ENCODE data around the gene TICRR. TPM values are rescaled to one million over a fixed set of nuclear protein-coding genes. Genes with fewer than 3 reads are reported as not detected.
A peak's percentile ranks its signal among the peaks of the same experiment; 100 is the strongest.

Gene TICRR
- total and polyA plus RNA-seq, 4 experiments from 2014 or later = 0.07 to 0.14 (median 0.12) TPM; not detected in 1

GRCh38 chr15:89641053-89641452, 65.8 kb downstream of the TICRR start:
- no peaks in the 10 kb centered on the region for H3K4me1 Mint-ChIP-seq
- no peak overlapping the region for H3K27ac ChIP-seq (ENCODE audit: low read depth, low read length)

GRCh38 chr15:89642106-89642505, 66.8 kb downstream of the TICRR start:
- intact Hi-C loops (cut with micrococcal nuclease) = no loop called here
- H3K4me1 ChIP-seq (ENCODE audit: insufficient read depth, low read length) = no peaks in the 10 kb centered on the region
- no peak overlapping the region for H3K4me3 ChIP-seq (ENCODE audit: low read length in 2 of 2)
- H3K4me3 Mint-ChIP-seq = no peak overlapping the region
- H3K36me3 Mint-ChIP-seq = no peaks in the 10 kb centered on the region
- H3K4me1 Mint-ChIP-seq = peaks cover 0 to 2% (median under 1%) of the 10 kb centered on the region in 4 donors
- H3K36me3 ChIP-seq (ENCODE audit: insufficient read depth, low read length) = no peaks in the 10 kb centered on the region
- no peaks in the 10 kb centered on the region for H3K27me3 ChIP-seq (ENCODE audit: insufficient read depth, low read length)
- H3K27ac Mint-ChIP-seq = no peak overlapping the region
- H3K9me3 ChIP-seq (ENCODE audit: control insufficient read depth in 1 of 2, low read length in 2 of 2) = no peaks in the 10 kb centered on the region
- H3K27ac ChIP-seq (ENCODE audit: low read depth, low read length) = no peak overlapping the region
- POLR2A ChIA-PET (ENCODE audit: partially characterized antibody) = no interaction called here
- CTCF ChIA-PET (ENCODE audit: partially characterized antibody) = no interaction called here
- H3K27me3 Mint-ChIP-seq = peaks cover 1 to 2% of the 10 kb centered on the region in 2 donors
- no peak for DNase-seq
- no peaks in the 10 kb centered on the region for H3K9me3 Mint-ChIP-seq

More at GRCh38 chr15:89641053-89641452, 65.8 kb downstream of the TICRR start:
- Histone ChIP-seq H3K9me3 (ENCODE audit: control insufficient read depth in 1 of 2, low read length in 2 of 2) (no peaks in the 10 kb centered on the region), H3K4me1 (ENCODE audit: insufficient read depth, low read length) (no peaks in the 10 kb centered on the region), H3K4me3 (ENCODE audit: low read length in 2 of 2) (no peak overlapping the region), H3K36me3 (ENCODE audit: insufficient read depth, low read length) (no peaks in the 10 kb centered on the region), H3K27me3 (ENCODE audit: insufficient read depth, low read length) (no peaks in the 10 kb centered on the region)
- no peak overlapping the region for H3K27ac Mint-ChIP-seq
- intact Hi-C loops (cut with micrococcal nuclease) = no loop called here
- ChIA-PET POLR2A (ENCODE audit: partially characterized antibody) (no interaction called here), CTCF (ENCODE audit: partially characterized antibody) (no interaction called here)
- no peaks in the 10 kb centered on the region for H3K36me3 Mint-ChIP-seq
- DNase-seq = no peak
- no peaks in the 10 kb centered on the region for H3K27me3 Mint-ChIP-seq
- H3K4me3 Mint-ChIP-seq = no peak overlapping the region
- no peaks in the 10 kb centered on the region for H3K9me3 Mint-ChIP-seq

GRCh38 chr15:89645680-89646079, 70.4 kb downstream of the TICRR start:
- no peaks in the 10 kb centered on the region for H3K27me3 ChIP-seq (ENCODE audit: insufficient read depth, low read length)
- no peaks in the 10 kb centered on the region for H3K4me1 ChIP-seq (ENCODE audit: insufficient read depth, low read length)
- DNase-seq = no peak
- no peaks in the 10 kb centered on the region for H3K36me3 ChIP-seq (ENCODE audit: insufficient read depth, low read length)
- Mint-ChIP-seq H3K27ac (no peak overlapping the region), H3K4me3 (no peak overlapping the region), H3K36me3 (no peaks in the 10 kb centered on the region), H3K27me3 (peaks cover 1 to 4% of the 10 kb centered on the region in 2 donors), H3K4me1 (peaks cover 0 to 3% (median 1%) of the 10 kb centered on the region in 4 donors), H3K9me3 (no peaks in the 10 kb centered on the region)
- POLR2A ChIA-PET (ENCODE audit: partially characterized antibody) = no interaction called here
- CTCF ChIA-PET (ENCODE audit: partially characterized antibody) = interaction anchor here (0.9 to 1.0 kb wide), 2 partner anchors 16 to 216 kb away, joined by 3 to 4 read pairs; no protein-coding TSS in a partner anchor
- intact Hi-C loops (cut with micrococcal nuclease) = no loop called here
- H3K9me3 ChIP-seq (ENCODE audit: control insufficient read depth in 1 of 2, low read length in 2 of 2) = no peaks in the 10 kb centered on the region
- no peak overlapping the region for H3K27ac ChIP-seq (ENCODE audit: low read depth, low read length)
- H3K4me3 ChIP-seq (ENCODE audit: low read length in 2 of 2) = no peak overlapping the region

GRCh38 chr15:89646416-89647141, 71.3 kb downstream of the TICRR start:
- H3K4me3 Mint-ChIP-seq = no peak overlapping the region
- Histone ChIP-seq H3K4me3 (ENCODE audit: low read length in 2 of 2) (no peak overlapping the region), H3K36me3 (ENCODE audit: insufficient read depth, low read length) (no peaks in the 10 kb centered on the region), H3K27me3 (ENCODE audit: insufficient read depth, low read length) (no peaks in the 10 kb centered on the region), H3K4me1 (ENCODE audit: insufficient read depth, low read length) (no peaks in the 10 kb centered on the region), H3K9me3 (ENCODE audit: control insufficient read depth in 1 of 2, low read length in 2 of 2) (no peaks in the 10 kb centered on the region), H3K27ac (ENCODE audit: low read depth, low read length) (no peak overlapping the region)
- H3K9me3 Mint-ChIP-seq = no peaks in the 10 kb centered on the region
- H3K4me1 Mint-ChIP-seq = peaks cover 0 to 3% (median 1%) of the 10 kb centered on the region in 4 donors
- no peak for DNase-seq
- CTCF ChIA-PET (ENCODE audit: partially characterized antibody) = interaction anchor here (0.9 to 1.0 kb wide), 2 partner anchors 15 to 217 kb away, joined by 3 to 4 read pairs; no protein-coding TSS in a partner anchor
- intact Hi-C loops (cut with micrococcal nuclease) = no loop called here
- POLR2A ChIA-PET (ENCODE audit: partially characterized antibody) = no interaction called here
- H3K27me3 Mint-ChIP-seq = peaks cover 2 to 4% of the 10 kb centered on the region in 2 donors
- no peak overlapping the region for H3K27ac Mint-ChIP-seq
- no peaks in the 10 kb centered on the region for H3K36me3 Mint-ChIP-seq

- no peaks in the 10 kb centered on the region for H3K36me3 Mint-ChIP-seq
Measured at GRCh38 chr15:89647191-89647851, 72.1 kb downstream of the TICRR start.

GRCh38 chr15:89648106-89649012, 73.1 kb downstream of the TICRR start:
- Histone ChIP-seq H3K36me3 (ENCODE audit: insufficient read depth, low read length) (no peaks in the 10 kb centered on the region), H3K27ac (ENCODE audit: low read depth, low read length) (no peak overlapping the region), H3K9me3 (ENCODE audit: control insufficient read depth in 1 of 2, low read length in 2 of 2) (no peaks in the 10 kb centered on the region), H3K27me3 (ENCODE audit: insufficient read depth, low read length) (peaks cover 5% of the 10 kb centered on the region), H3K4me1 (ENCODE audit: insufficient read depth, low read length) (no peaks in the 10 kb centered on the region), H3K4me3 (ENCODE audit: low read length in 2 of 2) (no peak overlapping the region)
- CTCF ChIA-PET (ENCODE audit: partially characterized antibody) = interaction anchor here (0.9 kb wide), 1 partner anchor 14 kb away, joined by 3 read pairs; no protein-coding TSS in a partner anchor
- H3K4me1 Mint-ChIP-seq = peaks cover 0 to 3% (median 1%) of the 10 kb centered on the region in 4 donors
- no peak overlapping the region for H3K4me3 Mint-ChIP-seq
- intact Hi-C loops (cut with micrococcal nuclease) = no loop called here
- no peaks in the 10 kb centered on the region for H3K9me3 Mint-ChIP-seq
- H3K27me3 Mint-ChIP-seq = peaks cover 10 to 13% of the 10 kb centered on the region in 2 donors
- POLR2A ChIA-PET (ENCODE audit: partially characterized antibody) = no interaction called here
- H3K36me3 Mint-ChIP-seq = no peaks in the 10 kb centered on the region
- DNase-seq = no peak
- H3K27ac Mint-ChIP-seq = no peak overlapping the region

More at GRCh38 chr15:89647191-89647851, 72.1 kb downstream of the TICRR start:
- Histone ChIP-seq H3K27ac (ENCODE audit: low read depth, low read length) (no peak overlapping the region), H3K4me1 (ENCODE audit: insufficient read depth, low read length) (no peaks in the 10 kb centered on the region), H3K27me3 (ENCODE audit: insufficient read depth, low read length) (no peaks in the 10 kb centered on the region), H3K4me3 (ENCODE audit: low read length in 2 of 2) (no peak overlapping the region), H3K36me3 (ENCODE audit: insufficient read depth, low read length) (no peaks in the 10 kb centered on the region), H3K9me3 (ENCODE audit: control insufficient read depth in 1 of 2, low read length in 2 of 2) (no peaks in the 10 kb centered on the region)
- H3K9me3 Mint-ChIP-seq = no peaks in the 10 kb centered on the region
- ChIA-PET POLR2A (ENCODE audit: partially characterized antibody) (no interaction called here), CTCF (ENCODE audit: partially characterized antibody) (interaction anchor here (0.9 kb wide), 1 partner anchor 15 kb away, joined by 3 read pairs; no protein-coding TSS in a partner anchor)
- intact Hi-C loops (cut with micrococcal nuclease) = no loop called here
- H3K4me3 Mint-ChIP-seq = peak overlapping the region in 1 of 8 donors; percentile 48
- H3K4me1 Mint-ChIP-seq = peaks cover 0 to 3% (median 1%) of the 10 kb centered on the region in 4 donors
- no peak overlapping the region for H3K27ac Mint-ChIP-seq
- H3K27me3 Mint-ChIP-seq = peaks cover 5 to 10% of the 10 kb centered on the region in 2 donors
- DNase-seq = peak in 4 of 5 donors; percentile 27 to 38 (median 32)
